Measurements from ENCODE around the gene LOC128125822.

DNA sequence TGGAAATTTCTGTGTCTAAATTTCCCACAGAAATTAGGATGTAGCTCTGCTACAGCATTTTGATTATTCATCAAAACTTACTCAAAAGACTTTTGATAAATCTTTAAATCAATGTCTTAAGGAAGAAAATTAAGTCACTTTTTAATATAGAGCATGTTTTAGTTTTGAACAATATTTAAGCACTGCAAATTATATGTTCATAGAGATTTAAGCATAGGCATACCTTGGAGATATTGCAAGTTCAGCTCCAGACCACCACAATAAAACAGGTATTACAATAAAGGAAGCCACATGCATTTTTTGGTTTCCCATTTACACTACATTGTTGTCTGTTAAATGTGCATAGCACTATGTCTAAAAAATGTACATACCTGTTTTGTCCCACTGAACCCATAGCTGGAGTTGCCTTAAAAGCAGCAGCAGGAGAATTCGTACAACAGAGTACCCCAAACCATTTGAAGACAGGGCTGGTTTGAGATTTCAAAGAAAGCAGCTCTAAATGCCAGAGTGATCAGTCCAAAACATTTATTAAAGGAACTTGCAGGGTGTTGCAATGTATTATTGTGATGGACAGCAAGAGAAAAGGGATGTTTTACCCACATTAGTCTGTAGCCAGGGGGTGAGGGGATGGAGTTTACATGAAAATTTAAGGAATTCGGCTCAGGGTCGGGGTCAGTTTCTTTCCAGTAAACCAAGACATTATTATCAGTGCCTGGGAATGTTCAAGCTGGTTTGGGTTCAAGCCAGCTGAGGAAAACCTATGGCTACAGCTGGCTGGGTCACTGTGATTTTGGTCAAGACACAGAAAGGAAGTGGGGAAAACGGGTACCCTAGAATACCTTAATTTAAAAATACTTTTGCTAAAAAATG, 6.3 kb upstream of the LOC128125822 start:
- TF ChIP-seq, protein P1, sequence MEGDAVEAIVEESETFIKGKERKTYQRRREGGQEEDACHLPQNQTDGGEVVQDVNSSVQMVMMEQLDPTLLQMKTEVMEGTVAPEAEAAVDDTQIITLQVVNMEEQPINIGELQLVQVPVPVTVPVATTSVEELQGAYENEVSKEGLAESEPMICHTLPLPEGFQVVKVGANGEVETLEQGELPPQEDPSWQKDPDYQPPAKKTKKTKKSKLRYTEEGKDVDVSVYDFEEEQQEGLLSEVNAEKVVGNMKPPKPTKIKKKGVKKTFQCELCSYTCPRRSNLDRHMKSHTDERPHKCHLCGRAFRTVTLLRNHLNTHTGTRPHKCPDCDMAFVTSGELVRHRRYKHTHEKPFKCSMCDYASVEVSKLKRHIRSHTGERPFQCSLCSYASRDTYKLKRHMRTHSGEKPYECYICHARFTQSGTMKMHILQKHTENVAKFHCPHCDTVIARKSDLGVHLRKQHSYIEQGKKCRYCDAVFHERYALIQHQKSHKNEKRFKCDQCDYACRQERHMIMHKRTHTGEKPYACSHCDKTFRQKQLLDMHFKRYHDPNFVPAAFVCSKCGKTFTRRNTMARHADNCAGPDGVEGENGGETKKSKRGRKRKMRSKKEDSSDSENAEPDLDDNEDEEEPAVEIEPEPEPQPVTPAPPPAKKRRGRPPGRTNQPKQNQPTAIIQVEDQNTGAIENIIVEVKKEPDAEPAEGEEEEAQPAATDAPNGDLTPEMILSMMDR (IDR thresholded peaks at IDR 0.05; ENCODE audit: borderline replicate concordance, extremely low read depth, low read length, poor library complexity, severe bottlenecking) = no peak
- TF ChIP-seq EZH2 (IDR thresholded peaks at IDR 0.05; ENCODE audit: borderline replicate concordance, low read depth, low read length, severe bottlenecking) = no peak

All from DND-41 (cell line).